ENCODE data around the gene IFRD1. TPM values are rescaled to one million over a fixed set of nuclear protein-coding genes. Genes with fewer than 3 reads are reported as not detected.
A peak's percentile ranks its signal among the peaks of the same experiment; 100 is the strongest.

The IFRD1 gene
- polyA plus RNA-seq, 1 of the 3 experiments (the other 2 are of a cell fraction), result 31.0 TPM

- Histone ChIP-seq H3K36me3 (replicated peaks in 1 of 2; ENCODE audit: control insufficient read depth in 1 of 2, insufficient read depth in 2 of 2, low read length in 1 of 2) (no peaks in the 10 kb centered on the region), H3K9me3 (no peaks in the 10 kb centered on the region), H4K20me1 (ENCODE audit: insufficient read depth) (no peaks in the 10 kb centered on the region), H3K27ac (ENCODE audit: low read depth in 2 of 2, low read length in 1 of 2) (peak overlapping the region in 1 of 2 experiments; percentile 98; a peak in 2 of 4 replicates), H3K27me3 (ENCODE audit: insufficient read depth) (no peaks in the 10 kb centered on the region), H2AFZ (ENCODE audit: low read depth) (no peak overlapping the region), H3K4me1 (ENCODE audit: control insufficient read depth in 1 of 2, insufficient read depth in 2 of 2, low read depth in 1 of 2, low read length in 1 of 2) (peaks cover 9 to 22% of the 10 kb centered on the region in 2 experiments), H3K9ac (peak overlapping the region; percentile 41; the same call in 1 of the 2 replicates), H3K79me2 (ENCODE audit: insufficient read depth) (no peaks in the 10 kb centered on the region), H3K4me2 (peak overlapping the region; percentile 26; the same call in 1 of the 2 replicates), H3K9me2 (no peaks in the 10 kb centered on the region), H3F3A (replicated peaks; ENCODE audit: insufficient read depth) (peaks cover 19% of the 10 kb centered on the region), H3K4me3 (ENCODE audit: low read depth in 2 of 2, low read length in 1 of 2) (no peak overlapping the region)
- TF ChIP-seq JUND (IDR thresholded peaks at IDR 0.05), result peak; percentile 80
- TF ChIP-seq, protein P1, sequence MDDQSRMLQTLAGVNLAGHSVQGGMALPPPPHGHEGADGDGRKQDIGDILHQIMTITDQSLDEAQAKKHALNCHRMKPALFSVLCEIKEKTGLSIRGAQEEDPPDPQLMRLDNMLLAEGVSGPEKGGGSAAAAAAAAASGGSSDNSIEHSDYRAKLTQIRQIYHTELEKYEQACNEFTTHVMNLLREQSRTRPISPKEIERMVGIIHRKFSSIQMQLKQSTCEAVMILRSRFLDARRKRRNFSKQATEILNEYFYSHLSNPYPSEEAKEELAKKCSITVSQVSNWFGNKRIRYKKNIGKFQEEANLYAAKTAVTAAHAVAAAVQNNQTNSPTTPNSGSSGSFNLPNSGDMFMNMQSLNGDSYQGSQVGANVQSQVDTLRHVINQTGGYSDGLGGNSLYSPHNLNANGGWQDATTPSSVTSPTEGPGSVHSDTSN (IDR thresholded peaks at IDR 0.05), result no peak
- TF ChIP-seq FOSL2 (IDR thresholded peaks at IDR 0.05; ENCODE audit: borderline replicate concordance, low read depth), result peak; percentile 82
- TF ChIP-seq EP300 (IDR thresholded peaks at IDR 0.05; ENCODE audit: borderline replicate concordance in 1 of 2, low read depth in 1 of 2, low read length in 1 of 2), result peak in 1 of 2 experiments; percentile 21; a peak in 1 of 4 replicates
- 0 out of 2 replicates have a peak, but pooled peaks have one; percentile 31 for TF ChIP-seq TEAD4 (IDR thresholded peaks at IDR 0.05; ENCODE audit: borderline replicate concordance, insufficient read depth)
- 0 out of 2 replicates have a peak, but pooled peaks have one; percentile 24 for TF ChIP-seq NFIC (IDR thresholded peaks at IDR 0.05; ENCODE audit: borderline replicate concordance)
- TF ChIP-seq TAF1 (IDR thresholded peaks at IDR 0.05; ENCODE audit: borderline replicate concordance, low read depth, low read length), result no peak
- peak; percentile 51; the same call in 1 of the 2 replicates for TF ChIP-seq TCF12 (IDR thresholded peaks at IDR 0.05)
- POLR2A ChIA-PET, result interaction anchor here (1.9 kb wide), 1 partner anchor 13 kb away, joined by 9 read pairs; the partner anchor contains the start of gene IFRD1
- no peak for DNase-seq
- 23% methylated on average over 1 of the region's 1 CpG for WGBS (ENCODE audit: low lambda C conversion rate)
- CTCF ChIA-PET, result interaction anchor here (1.0 to 2.2 kb wide), 3 partner anchors 13 to 23 kb away, joined by 3 to 9 read pairs (median 4); partner anchors contain the start of gene IFRD1
Observed at GRCh38 chr7:112437072-112437471, 13.2 kb upstream of the IFRD1 start.

- peaks cover 19% of the 10 kb centered on the region for H3F3A ChIP-seq (replicated peaks; ENCODE audit: insufficient read depth)
- DNase-seq, result no peak
- H3K9me3 ChIP-seq, result no peaks in the 10 kb centered on the region
- H3K27me3 ChIP-seq (ENCODE audit: insufficient read depth), result no peaks in the 10 kb centered on the region
- H2AFZ ChIP-seq (ENCODE audit: low read depth), result no peak overlapping the region
- POLR2A ChIA-PET, result no interaction called here
- no peak overlapping the region for H3K4me3 ChIP-seq (ENCODE audit: low read depth in 2 of 2, low read length in 1 of 2)
- CTCF ChIA-PET, result interaction anchor here (1.1 kb wide), 1 partner anchor 10 kb away, joined by 3 read pairs; the partner anchor contains the start of gene IFRD1
- H3K9ac ChIP-seq, result no peak overlapping the region
- H3K4me1 ChIP-seq (ENCODE audit: control insufficient read depth in 1 of 2, insufficient read depth in 2 of 2, low read depth in 1 of 2, low read length in 1 of 2), result peaks cover 8 to 22% of the 10 kb centered on the region in 2 experiments
- TF ChIP-seq, protein P2, sequence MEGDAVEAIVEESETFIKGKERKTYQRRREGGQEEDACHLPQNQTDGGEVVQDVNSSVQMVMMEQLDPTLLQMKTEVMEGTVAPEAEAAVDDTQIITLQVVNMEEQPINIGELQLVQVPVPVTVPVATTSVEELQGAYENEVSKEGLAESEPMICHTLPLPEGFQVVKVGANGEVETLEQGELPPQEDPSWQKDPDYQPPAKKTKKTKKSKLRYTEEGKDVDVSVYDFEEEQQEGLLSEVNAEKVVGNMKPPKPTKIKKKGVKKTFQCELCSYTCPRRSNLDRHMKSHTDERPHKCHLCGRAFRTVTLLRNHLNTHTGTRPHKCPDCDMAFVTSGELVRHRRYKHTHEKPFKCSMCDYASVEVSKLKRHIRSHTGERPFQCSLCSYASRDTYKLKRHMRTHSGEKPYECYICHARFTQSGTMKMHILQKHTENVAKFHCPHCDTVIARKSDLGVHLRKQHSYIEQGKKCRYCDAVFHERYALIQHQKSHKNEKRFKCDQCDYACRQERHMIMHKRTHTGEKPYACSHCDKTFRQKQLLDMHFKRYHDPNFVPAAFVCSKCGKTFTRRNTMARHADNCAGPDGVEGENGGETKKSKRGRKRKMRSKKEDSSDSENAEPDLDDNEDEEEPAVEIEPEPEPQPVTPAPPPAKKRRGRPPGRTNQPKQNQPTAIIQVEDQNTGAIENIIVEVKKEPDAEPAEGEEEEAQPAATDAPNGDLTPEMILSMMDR (IDR thresholded peaks at IDR 0.05), result no peak
- TF ChIP-seq NRF1 (IDR thresholded peaks at IDR 0.05; ENCODE audit: low read depth, low read length), result no peak
- no peak for TF ChIP-seq GATA2 (CRISPR knock-in tag; IDR thresholded peaks at IDR 0.05)
- TF ChIP-seq SIN3A (IDR thresholded peaks at IDR 0.05; ENCODE audit: borderline replicate concordance, low read depth, low read length), result no peak
- TF ChIP-seq TCF12 (IDR thresholded peaks at IDR 0.05), result no peak
- no peak for TF ChIP-seq SMC3 (IDR thresholded peaks at IDR 0.05; ENCODE audit: low read depth, low read length)
- no peak for TF ChIP-seq POLR2AphosphoS5 (IDR thresholded peaks at IDR 0.05; ENCODE audit: low read depth, low read length)
- TF ChIP-seq, protein P3, sequence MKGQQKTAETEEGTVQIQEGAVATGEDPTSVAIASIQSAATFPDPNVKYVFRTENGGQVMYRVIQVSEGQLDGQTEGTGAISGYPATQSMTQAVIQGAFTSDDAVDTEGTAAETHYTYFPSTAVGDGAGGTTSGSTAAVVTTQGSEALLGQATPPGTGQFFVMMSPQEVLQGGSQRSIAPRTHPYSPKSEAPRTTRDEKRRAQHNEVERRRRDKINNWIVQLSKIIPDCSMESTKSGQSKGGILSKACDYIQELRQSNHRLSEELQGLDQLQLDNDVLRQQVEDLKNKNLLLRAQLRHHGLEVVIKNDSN (IDR thresholded peaks at IDR 0.05; ENCODE audit: borderline replicate concordance, low read depth), result no peak
- no peaks in the 10 kb centered on the region for H3K9me2 ChIP-seq
- 74% methylated on average over 1 of the region's 1 CpG for WGBS (ENCODE audit: low lambda C conversion rate)
- no peaks in the 10 kb centered on the region for H3K36me3 ChIP-seq (replicated peaks in 1 of 2; ENCODE audit: control insufficient read depth in 1 of 2, insufficient read depth in 2 of 2, low read length in 1 of 2)
- no peak overlapping the region for H3K27ac ChIP-seq (ENCODE audit: low read depth in 2 of 2, low read length in 1 of 2)
- H3K79me2 ChIP-seq (ENCODE audit: insufficient read depth), result no peaks in the 10 kb centered on the region
- H4K20me1 ChIP-seq (ENCODE audit: insufficient read depth), result no peaks in the 10 kb centered on the region
- H3K4me2 ChIP-seq, result no peak overlapping the region
Observed at GRCh38 chr7:112439476-112439875, 10.8 kb upstream of the IFRD1 start.
